MCF 10A (cell line): ENCODE data around the gene CHST3. TPM values are rescaled to one million over a fixed set of nuclear protein-coding genes. Genes with fewer than 3 reads are reported as not detected.
"Not testable (repeated sequence)": the region's sequence is repeated elsewhere in the genome, so short reads cannot be mapped to it uniquely, and the experiment has no call there.

Experiments used
- BruUV-seq: library from RNA; stranded (reverse); fragments of 400-500 nt; replicated peaks from 2 replicates; lab custom pipeline; 2021; lab: Mats Ljungman, UMichigan
- CTCF ChIA-PET: fragments of 300-600 bp; sonication (Branson Sonifier 250); formaldehyde crosslinking; extraction: SDS; loops from one replicate; lab custom pipeline; 2021; ENCODE audit warnings: antibody characterized with exemption, inconsistent platforms; lab: Yijun Ruan, JAX
- POLR2A ChIA-PET: fragments of 300-600, 350-650 bp; sonication (Branson Sonifier 250); formaldehyde crosslinking; extraction: SDS; loops from one replicate; lab custom pipeline; 2020; ENCODE audit warnings: antibody characterized with exemption, inconsistent platforms; lab: Yijun Ruan, JAX
- DNase-seq: peaks from one replicate; pipeline ENCODE4 v3.0.0-alpha.2; 2018; ENCODE audit not compliant: unreplicated experiment
- H3K27ac Mint-ChIP-seq: one replicate; pipeline ENCODE4 v1.8.0; 2022; ENCODE audit warnings: mild to moderate bottlenecking, low read depth, mixed read lengths; ENCODE audit not compliant: unreplicated experiment
- H3K27me3 Mint-ChIP-seq: one replicate; pipeline ENCODE4 v1.8.0; 2022; ENCODE audit warnings: mixed read lengths; ENCODE audit not compliant: insufficient read depth, unreplicated experiment
- H3K36me3 Mint-ChIP-seq: one replicate; pipeline ENCODE4 v1.8.0; 2022; ENCODE audit warnings: mild to moderate bottlenecking, moderate library complexity, mixed read lengths; ENCODE audit not compliant: insufficient read depth, unreplicated experiment
- H3K4me1 Mint-ChIP-seq: one replicate; pipeline ENCODE4 v1.8.0; 2022; ENCODE audit warnings: mixed read lengths; ENCODE audit not compliant: insufficient read depth, unreplicated experiment
- H3K4me3 Mint-ChIP-seq: one replicate; pipeline ENCODE4 v1.8.0; 2022; ENCODE audit warnings: mild to moderate bottlenecking, moderate library complexity, mixed read lengths; ENCODE audit not compliant: unreplicated experiment
- H3K9me3 Mint-ChIP-seq: one replicate; pipeline ENCODE4 v1.8.0; 2022; ENCODE audit warnings: mixed read lengths; ENCODE audit not compliant: unreplicated experiment
- CTCF ChIP-seq: fragments of 200-600 bp; IDR thresholded peaks from one replicate; pipeline ENCODE4 v1.8.0; 2022; ENCODE audit warnings: antibody characterized with exemption, mild to moderate bottlenecking; ENCODE audit not compliant: unreplicated experiment
- intact Hi-C: fragments of 100-400 bp; cut with micrococcal nuclease; formaldehyde crosslinking; loops from 2 replicates; pipeline ENCODE4 v1.14.1; 2022
- total RNA-seq: library from RNA; stranded (reverse); gene quantifications from 2 replicates; pipeline ENCODE4 v1.2.3, GENCODE V29; 2022

The CHST3 gene
- total RNA-seq, 1 experiment from 2014 or later: 28.7 TPM

GRCh38 chr10:71985542-71986250 lies 21.5 kb downstream of the CHST3 start:
- peaks cover 40% of the 10 kb centered on the region for H3K4me1 Mint-ChIP-seq
- H3K9me3 Mint-ChIP-seq: peaks cover 7% of the 10 kb centered on the region
- TF ChIP-seq CTCF: no peak
- no TSS peak for BruUV-seq
- peaks cover 74% of the 10 kb centered on the region for H3K36me3 Mint-ChIP-seq
- H3K27me3 Mint-ChIP-seq: no peaks in the 10 kb centered on the region
- no peak for DNase-seq
- peak overlapping the region; percentile 65 for H3K27ac Mint-ChIP-seq
- CTCF ChIA-PET: interaction anchor here (0.6 to 2.1 kb wide), 2 partner anchors 63 to 1120 kb away, joined by 6 to 7 read pairs; no protein-coding TSS in a partner anchor
- intact Hi-C loops: no loop called here
- no peak overlapping the region for H3K4me3 Mint-ChIP-seq
- POLR2A ChIA-PET: interaction anchor here (3.4 kb wide), 1 partner anchor 10 kb away, joined by 21 read pairs; no protein-coding TSS in a partner anchor

- H3K27me3 Mint-ChIP-seq, intact Hi-C loops, H3K9me3 Mint-ChIP-seq, H3K4me3 Mint-ChIP-seq, DNase-seq, BruUV-seq: not testable (repeated sequence)
- peaks cover 33% of the 10 kb centered on the region for H3K4me1 Mint-ChIP-seq
- ChIA-PET CTCF (interaction anchor here (0.9 kb wide), 1 partner anchor 32 kb away, joined by 3 read pairs; no protein-coding TSS in a partner anchor), POLR2A (interaction anchor here (0.9 to 1.6 kb wide), 3 partner anchors 9 to 12 kb away, joined by 3 to 7 read pairs (median 3); no protein-coding TSS in a partner anchor)
- peaks cover 62% of the 10 kb centered on the region for H3K36me3 Mint-ChIP-seq
- H3K27ac Mint-ChIP-seq: peak overlapping the region; percentile 43
Measured at GRCh38 chr10:71988895-71989294, 24.7 kb downstream of the CHST3 start.

GRCh38 chr10:71989661-71990454 lies 25.7 kb downstream of the CHST3 start:
- no TSS peak for BruUV-seq
- no peak for TF ChIP-seq CTCF
- Mint-ChIP-seq H3K4me1 (peaks cover 26% of the 10 kb centered on the region), H3K36me3 (peaks cover 52% of the 10 kb centered on the region), H3K27ac (no peak overlapping the region), H3K9me3 (peaks cover 7% of the 10 kb centered on the region), H3K4me3 (no peak overlapping the region), H3K27me3 (no peaks in the 10 kb centered on the region)
- POLR2A ChIA-PET: interaction anchor here (1.2 to 1.6 kb wide), 2 partner anchors 10 to 55 kb away, joined by 3 to 7 read pairs; no protein-coding TSS in a partner anchor
- intact Hi-C loops: no loop called here
- CTCF ChIA-PET: no interaction called here
- no peak for DNase-seq

- DNase-seq: peak; percentile 52
- ChIA-PET POLR2A (interaction anchor here (0.6 to 1.2 kb wide), 2 partner anchors 55 to 427 kb away, joined by 3 read pairs; no protein-coding TSS in a partner anchor), CTCF (interaction anchor here (0.6 kb wide), 1 partner anchor 94 kb away, joined by 3 read pairs; no protein-coding TSS in a partner anchor)
- no peak overlapping the region for H3K4me3 Mint-ChIP-seq
- H3K4me1 Mint-ChIP-seq: peaks cover 17% of the 10 kb centered on the region
- no peak overlapping the region for H3K27ac Mint-ChIP-seq
- no peak for TF ChIP-seq CTCF
- intact Hi-C loops: no loop called here
- no TSS peak for BruUV-seq
- no peaks in the 10 kb centered on the region for H3K27me3 Mint-ChIP-seq
- H3K9me3 Mint-ChIP-seq: peaks cover 7% of the 10 kb centered on the region
- peaks cover 43% of the 10 kb centered on the region for H3K36me3 Mint-ChIP-seq
Measured at GRCh38 chr10:71990706-71991269, 26.6 kb downstream of the CHST3 start.
